Spleen (tissue), 7 donors: ENCODE data around the gene HDAC4.

ENCODE experiments used
- CTCF ChIP-seq, 11 experiments: fragments of 200-600 bp in 7 of 11; fragments of 450-650 bp in 4 of 11; sonication (generic) in 4 of 11; IDR thresholded peaks in 8 of 11; conservative IDR thresholded peaks in 3 of 11; 1 replicate in 7 of 11; 2 replicates in 4 of 11; pipeline versions ENCODE4 v1.4.0 to v1.8.0; 2016 to 2021; ENCODE audit warnings: antibody characterized with exemption in 11 of 11, inconsistent platforms in 4 of 11, mild to moderate bottlenecking in 1 of 11
- POLR2A ChIP-seq, 3 donors: fragments of 450-650 bp; IDR thresholded peaks; one replicate each; pipeline ENCODE4 v1.5.1; 2017; ENCODE audit warnings: antibody characterized with exemption in 3 of 3, mild to moderate bottlenecking in 1 of 3
- POLR2AphosphoS5 ChIP-seq, 3 donors: sonication (generic); formaldehyde crosslinking; IDR thresholded peaks; one replicate each; pipeline ENCODE4 v1.5.1; 2017; ENCODE audit warnings: antibody characterized with exemption in 3 of 3
- donor health status: DM: no; HTN: no; CAD: no; lungs with moderate emphysema.
- donor health status: DM: no; HTN: no; CAD: no.
- donor health status: DM: no; HTN: no; CAD: no.

- TF ChIP-seq CTCF (IDR thresholded peaks at IDR 0.05 in 8 of 11, conservative IDR thresholded peaks at IDR 0.05 in 3 of 11) (no peak), POLR2A (IDR thresholded peaks at IDR 0.05) (no peak), POLR2AphosphoS5 (IDR thresholded peaks at IDR 0.05) (no peak)
Measured at GRCh38 chr2:239110595-239111048, 290.2 kb downstream of the HDAC4 start.
